Dedifferentiated amniotic fluid mesenchymal stem cell (primary cell): ENCODE data around the gene HPCA.
A peak's percentile ranks its signal among the peaks of the same experiment; 100 is the strongest.

Source experiments
- DNase-seq: peaks from one replicate; pipeline ENCODE4 v3.0.0-alpha.2; 2016; ENCODE audit errors: extremely low spot score

HPCA gene

DNA sequence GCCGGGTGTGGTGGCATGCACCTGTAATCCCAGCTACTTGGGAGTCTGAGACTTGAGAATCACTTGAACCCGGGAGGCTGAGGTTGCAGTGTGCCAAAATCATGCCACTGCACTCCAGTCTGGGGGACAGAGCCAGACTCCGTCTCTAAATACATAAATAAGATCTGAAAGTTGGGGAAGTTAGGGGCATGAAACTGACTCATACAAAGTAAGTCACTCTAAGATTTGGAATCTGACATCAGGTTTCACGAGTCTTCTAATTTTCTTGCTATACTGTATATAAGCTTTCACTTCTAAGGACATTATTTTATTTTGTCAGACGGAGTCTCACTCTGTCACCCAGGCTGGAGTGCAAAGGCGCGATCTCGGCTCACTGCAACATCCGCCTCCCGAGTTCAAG is 48.2 kb downstream of the HPCA start:
- DNase-seq: no peak

- DNase-seq: no peak
These were observed 50.8 kb downstream of the HPCA start for GRCh38 chr1:32937061-32937460.

DNA sequence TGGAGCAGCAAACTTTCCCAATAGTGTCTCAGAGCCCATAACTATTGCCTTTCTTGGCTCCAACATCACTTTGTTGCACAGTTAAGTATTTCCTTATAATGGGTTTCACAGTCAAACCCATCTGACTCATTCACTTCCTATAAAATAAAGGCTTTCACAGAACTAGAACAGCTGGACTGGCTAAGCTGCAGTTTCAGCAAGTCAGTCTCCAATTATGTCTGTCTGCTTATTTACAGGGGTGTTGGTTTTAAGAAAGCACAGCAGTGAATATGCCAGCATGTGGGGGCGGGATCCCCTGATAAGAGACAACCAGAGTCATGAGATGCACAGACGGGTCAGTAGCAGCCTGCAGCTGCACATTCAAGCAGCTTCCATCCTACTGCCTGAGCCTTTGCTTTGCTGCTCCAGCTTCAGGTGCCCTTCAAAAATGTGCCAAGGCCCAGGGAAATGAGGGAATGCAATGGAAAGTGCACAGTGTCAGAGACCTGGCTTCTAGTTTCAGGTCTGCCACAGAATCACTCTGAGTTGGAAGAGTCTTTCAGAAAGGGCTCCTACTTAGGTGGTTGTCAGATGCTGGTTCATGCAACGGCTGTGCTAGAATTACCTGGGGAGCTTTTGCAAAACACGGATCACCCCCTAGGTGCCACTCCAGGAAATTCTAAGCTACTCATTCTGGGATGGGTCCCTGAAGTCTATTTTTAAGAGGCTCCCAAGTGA is 53.5 kb downstream of the HPCA start:
- peak; percentile 52 for DNase-seq

DNA sequence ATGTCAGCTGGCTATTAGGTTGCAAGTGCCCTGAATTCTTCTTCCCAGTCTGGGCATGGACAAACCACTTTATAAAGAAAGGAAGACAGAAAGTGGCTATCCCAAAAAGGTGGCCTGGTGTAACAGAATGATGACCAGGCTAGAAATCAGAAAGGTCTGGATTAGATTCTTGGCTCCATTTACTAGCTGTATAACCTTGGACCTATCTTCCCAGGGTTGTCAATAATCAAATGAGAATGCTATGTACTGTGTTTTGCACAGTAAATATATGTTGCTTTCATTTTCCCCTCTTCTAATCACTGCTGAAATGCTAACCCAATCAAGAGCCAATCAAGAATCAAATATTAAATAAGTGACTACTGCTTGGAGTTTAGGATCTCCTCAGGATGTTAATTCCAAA is 57.9 kb downstream of the HPCA start:
- no peak for DNase-seq
